ENCODE measurements around the gene FASTKD1.

Gene FASTKD1

DNA sequence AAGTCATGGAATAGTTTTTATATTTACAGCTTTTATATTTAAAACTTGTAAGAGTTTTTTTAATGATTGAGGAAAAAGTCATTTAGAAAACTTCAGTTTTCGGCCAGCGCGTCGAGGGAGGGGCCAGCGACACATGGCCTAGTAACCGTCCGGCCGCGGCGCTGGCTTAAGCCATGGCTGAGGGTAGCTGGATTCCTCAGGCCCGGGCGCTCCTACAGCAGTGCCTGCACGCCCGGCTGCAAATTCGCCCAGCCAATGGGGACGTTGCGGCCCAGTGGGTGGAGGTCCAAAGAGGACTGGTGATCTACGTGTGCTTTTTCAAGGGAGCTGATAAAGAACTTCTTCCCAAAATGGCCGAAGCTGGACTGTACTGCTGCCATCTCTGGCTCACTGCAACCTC is 69.0 kb downstream of the FASTKD1 start:
- DNase-seq: no peak

DNA sequence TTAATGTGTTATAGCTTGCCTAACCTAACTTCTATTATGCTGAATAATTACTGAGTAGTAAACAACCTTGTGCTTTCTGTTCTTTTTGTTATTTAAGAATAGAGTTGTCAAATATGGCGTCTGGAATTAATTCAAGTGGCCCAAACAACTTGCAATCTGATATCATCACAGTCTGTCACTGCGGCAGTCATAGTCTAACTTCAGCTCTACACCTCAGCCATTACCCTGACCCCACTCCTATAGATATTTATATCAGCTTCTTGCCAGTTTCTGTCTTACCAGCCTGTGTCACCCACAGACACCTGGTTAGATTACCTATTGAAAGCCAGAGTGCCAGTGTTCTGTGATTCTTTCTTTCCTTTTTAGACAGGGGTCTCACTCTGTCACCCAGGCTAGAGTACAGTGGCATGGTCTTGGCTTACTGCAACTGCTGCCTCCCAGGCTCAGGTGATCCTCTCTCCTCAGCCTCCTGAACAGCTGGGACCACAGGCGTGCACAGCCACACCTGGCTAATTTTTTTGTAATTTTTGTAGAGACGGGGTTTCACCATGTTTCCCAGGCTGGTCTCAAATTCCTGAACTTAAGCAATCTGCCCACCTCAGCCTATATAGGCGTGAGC is 78.2 kb downstream of the FASTKD1 start:
- DNase-seq: no peak

DNA sequence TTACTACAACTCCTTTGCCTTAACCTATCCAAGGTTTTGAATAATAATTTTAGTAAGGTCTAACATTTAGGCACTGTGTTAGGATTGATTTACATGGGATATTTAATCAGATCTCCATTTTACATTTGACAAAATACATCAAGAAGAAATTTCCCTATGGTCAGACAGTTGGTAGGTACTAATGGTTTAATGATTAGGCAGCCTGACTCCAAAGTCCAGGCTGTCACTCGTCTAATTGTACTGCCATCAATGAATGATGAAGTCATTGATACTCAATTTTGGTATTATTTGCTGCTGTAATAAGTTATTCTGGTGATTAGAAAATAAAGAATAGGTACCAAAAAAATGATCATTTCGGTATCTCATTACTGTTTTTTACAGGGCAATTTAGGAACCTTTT is 80.3 kb downstream of the FASTKD1 start:
- DNase-seq: no peak

DNA sequence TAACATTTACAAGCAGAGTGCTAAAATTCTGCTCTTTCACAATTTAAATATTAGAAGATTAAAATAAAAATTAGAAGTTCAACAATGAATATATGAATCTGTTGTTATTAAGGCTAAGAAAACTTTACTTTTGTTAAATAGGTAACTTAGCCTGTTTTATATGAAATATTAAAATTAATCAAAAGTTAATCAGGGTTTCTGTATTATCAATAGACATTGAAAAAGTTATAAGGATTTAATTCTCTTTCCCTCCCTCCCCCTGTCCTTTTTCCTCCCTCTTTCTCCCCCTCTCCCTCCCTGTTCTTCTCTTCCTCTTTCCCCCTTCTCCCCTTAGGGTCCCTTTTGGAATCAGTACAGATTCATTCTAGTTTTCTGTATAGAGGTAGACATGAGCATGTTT is 82.3 kb downstream of the FASTKD1 start:
- DNase-seq: no peak

DNA sequence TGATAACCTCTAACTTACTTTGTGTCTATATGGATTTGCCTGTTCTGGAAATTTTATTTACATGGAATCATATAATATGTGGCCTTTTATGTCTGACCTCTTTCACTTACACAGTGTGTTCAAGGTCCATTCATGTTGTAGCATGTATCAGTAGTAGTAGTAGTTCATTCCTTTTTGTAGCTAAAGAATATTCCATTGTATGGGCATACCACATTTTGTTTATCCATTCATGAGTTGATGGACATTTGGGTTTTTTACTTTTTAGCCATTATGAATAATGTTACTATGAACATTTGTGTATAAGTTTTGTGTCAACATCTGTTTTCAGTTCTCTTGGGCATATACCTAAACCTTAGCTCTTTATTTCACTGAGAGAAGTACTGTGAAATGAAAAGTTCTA is 82.8 kb downstream of the FASTKD1 start:
- DNase-seq: no peak

DNA sequence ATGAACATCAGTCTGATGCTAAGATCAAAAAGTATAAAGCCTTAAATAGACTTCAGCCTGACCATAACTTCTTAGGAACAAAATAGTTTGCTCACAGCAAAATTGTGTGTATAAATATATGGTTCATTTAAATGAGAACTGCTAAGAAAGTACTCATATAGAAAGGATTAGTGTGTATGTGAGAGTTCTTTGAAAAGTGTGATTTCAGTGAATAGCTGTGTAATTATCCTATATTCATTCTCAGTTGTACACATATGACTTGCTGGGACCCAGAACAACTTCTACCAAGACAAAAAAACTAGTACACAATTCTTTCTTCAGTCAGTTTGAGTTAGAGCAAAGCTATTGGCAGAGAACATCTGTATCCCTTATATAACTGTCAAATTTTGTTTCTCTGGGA is 87.2 kb downstream of the FASTKD1 start:
- no peak for DNase-seq

DNA sequence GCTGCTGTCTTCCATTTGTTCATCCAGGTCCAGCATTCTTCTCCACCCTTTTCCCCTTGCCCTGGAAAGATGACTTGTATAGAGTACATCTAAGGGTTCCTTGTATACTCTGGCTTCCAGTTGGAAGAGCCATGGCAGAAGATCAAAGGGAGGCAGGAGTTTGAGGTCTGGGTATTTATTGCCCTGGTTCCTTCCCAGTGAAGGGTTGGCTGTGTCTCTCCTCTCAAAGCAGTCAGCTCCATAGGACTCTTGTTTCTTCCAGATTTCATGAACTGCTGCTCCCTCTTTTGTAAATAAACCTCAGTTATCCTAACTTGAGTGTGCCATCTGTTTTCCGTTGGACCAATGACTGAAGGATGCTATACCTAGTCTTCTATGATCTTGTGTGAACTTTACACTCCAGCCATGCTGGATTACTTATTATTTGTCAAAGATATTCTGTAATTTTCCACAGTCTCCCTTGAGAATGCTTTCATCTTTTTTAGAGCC is 88.0 kb downstream of the FASTKD1 start:
- no peak for DNase-seq

DNA sequence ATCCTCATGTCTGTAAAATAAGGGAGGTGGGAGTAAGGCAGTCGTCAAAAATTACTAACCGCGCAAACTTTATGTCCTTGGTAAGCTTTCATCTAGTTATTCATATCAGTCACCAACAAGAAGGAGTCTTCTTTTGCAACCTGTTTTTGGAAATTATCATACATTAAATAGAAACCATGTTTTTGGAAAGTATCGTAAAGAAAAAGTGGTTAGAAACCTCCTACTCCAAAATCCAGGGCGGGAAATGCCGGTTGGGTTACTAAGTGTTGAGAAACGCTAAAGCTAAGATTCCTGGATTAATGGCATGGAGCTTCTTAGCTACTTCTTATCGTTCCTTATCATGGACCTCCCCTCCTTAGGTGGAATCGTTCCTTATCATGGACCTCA is 93.6 kb downstream of the FASTKD1 start:
- DNase-seq: no peak
